ENCODE results near the gene MDM2.

DNA sequence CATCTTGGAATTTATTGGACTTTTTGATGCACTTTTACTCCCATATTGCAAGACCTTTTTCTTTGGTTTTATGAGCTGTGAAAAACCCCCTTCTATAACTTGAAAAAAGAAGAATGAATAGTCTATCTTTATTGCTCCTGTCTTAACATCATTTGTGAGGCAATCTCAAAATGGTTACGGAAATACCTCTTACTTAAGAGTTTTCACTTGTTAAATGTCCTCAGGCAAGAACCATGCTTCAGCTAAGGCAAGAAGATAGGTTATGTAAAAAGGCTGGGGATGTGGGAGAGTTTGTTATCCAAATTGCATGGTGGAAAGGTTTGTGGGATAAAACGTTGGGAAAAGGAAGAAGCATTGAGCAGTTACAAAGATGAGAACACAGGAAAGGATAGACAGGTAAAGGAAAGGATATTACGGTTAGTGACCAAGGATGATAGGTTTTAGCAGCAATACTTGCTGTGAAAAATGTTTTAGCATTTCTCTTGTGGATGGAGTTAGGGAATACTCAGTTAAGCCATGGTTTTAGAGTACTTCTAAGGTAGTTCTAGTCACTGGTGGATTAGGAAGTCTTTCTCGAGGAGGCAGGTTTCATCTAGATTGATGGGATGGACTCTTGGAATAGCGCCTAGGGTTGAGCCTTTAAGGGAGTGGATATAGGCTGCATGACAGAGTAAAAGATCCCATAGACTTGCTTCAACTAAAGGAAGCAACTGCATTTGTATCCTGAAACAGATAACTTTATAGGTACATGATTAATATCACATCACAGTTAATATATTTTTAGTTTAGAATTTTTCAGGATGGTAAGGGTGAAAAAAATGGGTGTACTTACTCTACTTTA, 30.3 kb downstream of the MDM2 start:
- no peak for TF ChIP-seq POLR2A (IDR thresholded peaks at IDR 0.05)
- TF ChIP-seq, protein P1, sequence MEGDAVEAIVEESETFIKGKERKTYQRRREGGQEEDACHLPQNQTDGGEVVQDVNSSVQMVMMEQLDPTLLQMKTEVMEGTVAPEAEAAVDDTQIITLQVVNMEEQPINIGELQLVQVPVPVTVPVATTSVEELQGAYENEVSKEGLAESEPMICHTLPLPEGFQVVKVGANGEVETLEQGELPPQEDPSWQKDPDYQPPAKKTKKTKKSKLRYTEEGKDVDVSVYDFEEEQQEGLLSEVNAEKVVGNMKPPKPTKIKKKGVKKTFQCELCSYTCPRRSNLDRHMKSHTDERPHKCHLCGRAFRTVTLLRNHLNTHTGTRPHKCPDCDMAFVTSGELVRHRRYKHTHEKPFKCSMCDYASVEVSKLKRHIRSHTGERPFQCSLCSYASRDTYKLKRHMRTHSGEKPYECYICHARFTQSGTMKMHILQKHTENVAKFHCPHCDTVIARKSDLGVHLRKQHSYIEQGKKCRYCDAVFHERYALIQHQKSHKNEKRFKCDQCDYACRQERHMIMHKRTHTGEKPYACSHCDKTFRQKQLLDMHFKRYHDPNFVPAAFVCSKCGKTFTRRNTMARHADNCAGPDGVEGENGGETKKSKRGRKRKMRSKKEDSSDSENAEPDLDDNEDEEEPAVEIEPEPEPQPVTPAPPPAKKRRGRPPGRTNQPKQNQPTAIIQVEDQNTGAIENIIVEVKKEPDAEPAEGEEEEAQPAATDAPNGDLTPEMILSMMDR (IDR thresholded peaks at IDR 0.05) = no peak

Measured in heart left ventricle (tissue), 13 donors.